NCI-H2171 treated with DMSO at 0.1 percent for 48 hours (cell line): ENCODE measurements around the gene TTC27.

Experiments used
- DNase-seq: peaks from one replicate; lab custom pipeline; 2025; lab: John Stamatoyannopoulos, UW

The TTC27 gene

DNA sequence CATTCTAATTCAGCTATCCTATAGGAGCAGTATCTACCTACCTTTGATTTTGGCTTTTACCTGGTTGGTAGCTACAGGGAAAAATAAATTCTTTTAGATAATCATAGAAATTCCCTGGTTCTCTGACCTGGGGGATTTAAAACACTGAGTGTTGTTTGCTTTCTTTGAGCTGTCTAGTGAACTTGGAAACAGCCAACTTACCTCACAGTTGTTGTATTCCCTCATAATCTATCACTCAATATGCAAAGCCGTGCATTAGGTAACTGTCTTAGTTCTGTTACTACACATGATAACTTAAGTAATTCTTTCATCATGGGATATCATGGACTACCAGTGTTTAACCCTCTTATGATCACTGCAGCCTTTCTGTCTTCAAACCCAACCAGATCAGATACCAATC lies 127.8 kb downstream of the TTC27 start:
- no peak for DNase-seq

DNA sequence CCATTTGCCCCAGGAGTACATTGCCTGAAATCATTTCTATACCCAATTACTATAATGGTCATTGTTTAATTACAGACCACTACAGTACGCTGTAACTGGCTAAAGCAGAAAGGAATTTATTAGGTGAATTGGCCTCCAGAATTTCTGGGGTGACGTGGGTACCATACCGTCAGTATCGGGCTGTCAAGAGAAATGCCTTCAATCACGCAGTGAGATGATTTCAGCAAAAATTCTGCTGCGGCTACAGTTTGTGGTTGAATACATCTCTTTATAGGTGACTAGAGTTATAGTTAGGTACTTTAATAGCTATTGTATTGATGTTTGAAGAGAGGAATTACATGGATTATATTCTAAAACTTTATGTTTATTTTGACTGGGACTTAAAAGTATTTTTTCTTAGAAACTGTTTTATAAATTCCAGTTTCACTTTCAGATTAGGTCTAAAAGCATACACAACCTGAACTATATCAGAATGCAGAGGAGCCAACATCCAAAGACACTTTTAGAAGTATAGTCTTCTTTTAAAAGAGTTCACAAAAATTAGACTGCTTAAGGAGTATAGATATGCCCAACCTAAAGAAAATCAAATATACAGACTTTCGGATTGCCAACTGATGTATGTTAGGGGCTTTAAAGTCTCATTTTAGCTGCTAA lies 128.4 kb downstream of the TTC27 start:
- no peak for DNase-seq

DNA sequence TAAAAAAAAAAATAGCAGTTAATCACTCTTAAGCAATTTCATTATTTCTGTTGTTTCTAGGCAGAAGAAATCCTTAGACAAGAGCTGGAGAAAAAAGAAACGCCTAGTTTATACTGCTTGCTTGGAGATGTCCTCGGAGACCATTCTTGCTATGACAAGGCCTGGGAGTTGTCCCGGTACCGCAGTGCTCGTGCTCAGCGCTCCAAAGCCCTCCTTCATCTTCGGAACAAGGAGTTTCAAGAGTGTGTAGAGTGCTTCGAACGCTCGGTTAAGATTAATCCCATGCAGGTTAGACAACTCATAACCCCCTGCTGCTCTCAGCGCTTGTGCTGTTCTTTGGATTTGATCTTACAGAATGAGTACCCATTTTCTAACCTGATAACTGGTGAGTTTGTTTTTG lies 130.4 kb downstream of the TTC27 start:
- no peak for DNase-seq

DNA sequence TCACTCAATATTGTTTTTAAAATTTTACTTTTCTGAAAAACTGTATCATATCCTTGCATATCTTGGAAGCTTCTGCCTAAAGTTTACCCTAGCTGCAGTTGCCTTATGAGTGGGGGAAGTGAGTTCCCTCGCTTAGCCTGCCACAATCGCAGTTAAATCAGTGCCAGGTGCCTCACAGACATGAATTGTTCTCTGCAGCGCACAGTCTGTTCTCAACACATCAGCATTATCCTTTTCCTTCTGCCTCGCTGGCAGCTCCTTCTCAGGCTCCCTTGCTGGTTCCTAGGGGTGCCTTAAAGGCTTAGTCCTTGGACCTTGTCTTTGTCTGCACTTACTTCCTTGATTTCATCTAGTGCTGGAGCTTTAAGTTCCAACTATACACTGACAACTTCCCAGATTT lies 132.8 kb downstream of the TTC27 start:
- no peak for DNase-seq

DNA sequence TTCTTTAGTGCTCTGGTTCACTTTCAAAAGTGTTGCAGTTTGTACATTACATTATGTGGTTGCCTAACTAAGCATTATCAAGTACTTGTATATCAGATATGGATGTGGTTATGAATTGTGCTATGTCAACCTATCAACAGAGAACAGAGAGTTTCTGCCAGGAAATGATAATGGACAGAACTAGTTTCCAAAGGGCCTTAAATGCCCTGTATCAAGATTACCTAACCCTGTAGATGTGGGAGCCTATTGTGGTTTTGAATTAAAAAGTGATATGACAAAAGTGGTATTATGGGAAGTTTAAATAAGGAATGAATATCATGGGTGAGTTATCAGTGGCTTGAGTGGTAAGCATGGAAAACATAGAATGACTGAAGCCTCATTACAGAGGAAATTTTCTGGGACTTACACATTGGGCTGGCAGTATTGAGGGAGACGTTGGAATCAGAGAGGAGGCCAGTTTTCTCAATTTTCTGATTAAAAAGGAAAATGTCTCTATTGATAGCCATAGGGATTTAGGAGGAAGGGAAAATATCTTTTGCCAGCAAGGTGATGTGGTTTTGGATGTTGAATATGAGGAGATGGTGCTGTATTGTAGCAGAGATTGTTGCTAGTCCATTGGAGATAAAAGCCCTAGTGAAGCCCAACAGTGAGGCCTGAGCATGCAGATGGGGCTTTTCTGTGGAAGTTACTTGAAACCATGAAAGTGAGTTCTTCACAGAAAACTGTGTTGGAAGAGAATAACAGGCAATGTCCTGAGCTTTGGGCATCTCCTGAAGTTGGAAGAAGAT lies 140.7 kb downstream of the TTC27 start:
- DNase-seq, result no peak

DNA sequence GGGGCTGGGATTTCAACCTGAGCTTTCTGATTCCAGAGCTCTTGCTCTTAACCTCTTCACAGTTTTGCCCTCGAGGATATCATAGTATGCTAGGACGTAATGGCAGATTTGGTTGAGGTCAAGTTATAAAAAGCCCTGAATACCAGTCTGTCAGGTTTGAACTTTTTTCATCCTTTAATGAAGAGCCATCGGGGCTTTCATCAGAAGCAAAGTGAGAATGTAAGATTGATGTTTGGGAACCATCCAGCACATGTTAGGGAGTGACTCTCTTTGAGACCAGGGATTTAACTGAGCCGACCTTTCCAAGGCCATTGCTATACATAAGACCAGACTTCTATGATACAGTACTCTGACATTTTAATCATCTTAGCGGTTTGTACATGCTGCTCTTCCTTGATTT lies 142.5 kb downstream of the TTC27 start:
- DNase-seq, result no peak

DNA sequence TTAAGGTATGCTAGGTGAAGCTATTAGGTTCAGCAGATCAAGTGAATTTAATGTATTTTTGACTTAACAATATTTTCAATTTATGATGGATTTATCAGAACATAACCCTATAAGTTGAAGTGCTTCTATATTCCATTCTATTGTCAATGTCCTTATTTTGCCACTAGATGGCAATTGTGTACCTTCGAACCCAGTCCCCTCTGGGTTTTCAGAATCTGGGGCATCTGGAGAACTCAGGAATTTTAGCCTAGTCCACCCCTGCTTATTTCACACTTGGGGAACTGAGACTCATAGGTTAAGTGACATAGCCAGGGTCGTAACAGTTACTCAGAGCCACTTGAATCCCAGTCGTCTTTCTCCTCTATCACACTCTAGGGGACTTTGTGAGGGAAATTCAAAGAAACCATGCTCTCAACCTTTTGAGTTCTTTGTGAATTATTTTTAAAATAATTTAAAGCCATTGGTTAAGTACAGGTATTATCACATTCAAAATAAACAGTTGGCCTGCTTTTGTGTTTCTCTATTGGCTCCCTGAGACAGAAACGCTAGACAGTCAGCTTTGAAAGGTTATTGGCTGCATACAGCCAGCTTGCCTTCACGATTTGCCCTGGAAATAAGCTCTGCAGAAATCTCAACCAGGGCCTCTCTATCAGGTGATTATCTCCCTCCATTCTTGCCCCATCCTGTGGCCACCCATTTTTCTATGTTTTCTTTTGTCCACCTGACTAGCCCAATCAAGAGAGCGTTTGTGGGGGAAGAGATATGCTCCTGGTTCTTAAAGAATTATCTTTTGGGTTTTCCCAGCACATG lies 145.0 kb downstream of the TTC27 start:
- DNase-seq, result peak; percentile 67

DNA sequence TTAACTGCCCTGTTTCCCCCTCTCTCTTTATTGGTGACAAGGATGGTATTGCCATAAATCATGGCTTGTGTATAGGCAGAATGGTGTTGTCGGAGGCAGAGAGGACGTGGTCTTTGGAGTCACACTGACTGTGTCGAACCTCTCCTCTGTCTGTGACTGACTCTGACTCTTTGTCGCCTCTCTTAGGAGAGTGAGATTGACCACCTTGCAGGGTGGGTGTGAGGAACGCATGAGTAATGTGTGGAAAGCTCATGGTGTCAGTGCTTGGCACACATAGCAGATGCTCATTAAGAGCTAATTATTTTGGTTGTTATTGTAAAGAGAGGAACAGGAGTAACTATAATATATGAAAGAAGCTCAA lies 145.6 kb downstream of the TTC27 start:
- peak; percentile 3 for DNase-seq

DNA sequence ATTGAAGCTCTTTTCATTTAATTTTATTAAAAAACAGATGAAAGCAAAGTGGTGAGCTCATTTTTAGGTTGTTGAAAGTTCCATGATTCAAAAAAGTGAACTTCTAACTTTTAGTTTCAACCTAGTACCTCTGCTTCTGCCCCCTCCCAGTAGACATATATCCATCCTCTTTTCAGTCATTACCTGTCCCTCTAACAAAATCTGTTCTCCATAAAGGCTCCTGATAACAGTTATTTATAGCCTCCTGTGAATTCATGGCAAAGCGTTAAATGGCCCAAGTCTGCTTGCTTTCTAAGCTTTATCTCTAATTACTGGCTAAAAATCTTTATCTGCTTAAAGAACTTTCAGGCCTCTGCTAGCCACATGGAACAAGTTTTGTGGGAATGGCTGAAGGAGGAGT lies 148.1 kb downstream of the TTC27 start:
- DNase-seq, result no peak

DNA sequence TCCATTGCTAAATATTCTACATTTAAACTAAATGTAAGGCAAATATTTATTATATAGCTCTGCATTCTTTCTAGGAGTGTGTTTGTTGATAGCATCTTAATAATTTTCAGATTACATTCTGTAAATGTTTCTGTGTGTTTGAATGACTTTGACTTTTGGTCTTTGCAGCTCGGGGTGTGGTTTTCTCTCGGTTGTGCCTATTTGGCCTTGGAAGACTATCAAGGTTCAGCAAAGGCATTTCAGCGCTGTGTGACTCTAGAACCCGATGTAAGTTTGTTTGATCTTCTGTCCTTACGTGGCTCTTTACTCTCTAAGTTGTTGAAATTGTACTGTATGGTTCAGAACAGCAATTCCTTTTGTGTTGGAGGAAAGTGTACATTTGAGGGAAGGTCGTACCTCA lies 149.9 kb downstream of the TTC27 start:
- no peak for DNase-seq

DNA sequence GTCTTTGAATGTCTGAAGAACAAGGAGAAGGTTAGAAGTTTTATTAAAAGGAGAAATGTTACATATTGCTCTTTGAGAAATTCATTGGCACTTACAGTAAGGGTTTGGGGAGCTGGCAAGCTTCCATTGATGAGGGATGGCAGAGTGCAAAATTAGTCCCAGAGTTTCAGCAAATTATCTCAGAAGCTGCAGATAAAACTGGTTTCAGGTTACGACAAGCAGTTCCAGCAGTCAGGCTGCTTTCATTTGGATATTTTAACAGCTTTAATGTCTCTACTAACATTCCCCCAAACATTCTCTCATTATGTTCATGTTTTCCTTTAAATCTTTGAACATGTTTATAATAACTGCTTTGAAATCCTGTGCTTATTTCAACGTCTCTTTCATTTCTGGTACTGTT lies 153.1 kb downstream of the TTC27 start:
- peak; percentile 23 for DNase-seq

DNA sequence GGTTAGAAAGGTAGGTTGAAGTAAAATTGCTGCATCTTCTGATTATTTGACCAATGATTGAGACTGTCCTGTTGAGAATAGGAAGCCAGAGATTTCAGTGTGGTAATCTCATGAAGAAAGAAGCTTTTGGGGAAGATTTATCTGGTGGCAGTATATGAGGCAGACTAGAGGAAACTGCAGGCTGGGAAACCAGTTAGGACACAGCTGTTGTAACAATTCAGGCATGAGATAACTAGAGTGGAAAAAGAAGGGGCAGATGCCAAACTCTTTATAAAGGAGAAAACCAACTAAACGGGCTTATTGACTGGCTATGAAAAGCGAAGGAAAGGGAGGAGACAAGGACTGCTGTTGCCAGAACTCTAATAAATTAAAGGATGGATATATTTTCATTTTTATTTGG lies 155.6 kb downstream of the TTC27 start:
- peak; percentile 79 for DNase-seq

DNA sequence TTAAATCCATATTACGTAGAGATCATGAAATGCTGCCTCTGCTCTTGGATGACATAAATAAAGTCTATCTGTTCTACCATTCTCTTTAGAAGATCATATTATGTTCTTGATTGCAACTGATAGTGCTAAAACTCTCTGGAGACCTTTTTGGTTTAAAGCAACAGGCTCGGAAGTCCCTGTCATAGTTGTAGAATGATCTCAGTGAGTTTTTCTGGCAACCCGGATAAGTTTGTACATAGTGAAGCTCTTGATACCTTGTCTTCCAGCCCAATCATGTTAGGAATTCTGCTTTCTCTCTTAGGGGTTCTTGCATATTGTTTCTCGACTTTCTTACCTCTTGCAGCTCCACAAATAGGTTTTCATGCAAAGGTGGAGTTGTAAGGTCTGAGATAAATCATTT lies 156.1 kb downstream of the TTC27 start:
- no peak for DNase-seq

DNA sequence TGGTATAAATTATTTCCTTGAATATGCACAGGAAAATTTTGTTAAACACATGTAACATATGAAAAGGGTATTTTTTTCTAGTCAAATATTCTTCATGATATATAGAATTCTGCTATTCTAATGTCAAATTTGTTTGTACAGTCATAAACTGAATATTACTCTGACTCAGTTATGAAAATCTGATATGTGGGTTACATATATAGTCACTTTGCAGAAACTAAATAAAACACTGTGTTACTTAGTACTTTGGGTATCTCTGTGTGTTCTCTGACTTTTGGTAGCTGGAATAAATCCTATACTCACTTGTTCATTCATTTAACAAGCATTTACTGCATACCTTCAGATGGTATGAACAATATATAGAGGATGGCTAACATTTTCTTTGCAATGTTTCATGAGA lies 159.4 kb downstream of the TTC27 start:
- no peak for DNase-seq

DNA sequence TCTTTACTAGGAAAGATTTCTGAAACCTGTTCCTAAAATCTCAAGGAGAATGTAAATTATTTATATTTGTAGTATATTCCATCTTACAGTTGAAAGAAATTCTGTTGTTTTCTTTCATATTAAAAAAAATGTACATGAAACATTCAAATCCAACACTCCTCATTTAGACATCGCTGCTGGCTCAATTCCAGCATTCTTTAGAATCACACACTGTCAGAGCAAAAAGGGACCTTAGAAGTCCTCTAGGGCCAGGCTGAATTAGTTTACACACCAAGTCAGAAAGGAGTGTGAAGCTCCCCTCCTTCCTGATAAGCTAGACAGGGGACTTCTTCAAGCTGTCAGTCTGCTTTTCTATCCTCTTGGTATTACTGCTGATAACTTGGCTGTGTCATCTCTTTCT lies 160.3 kb downstream of the TTC27 start:
- no peak for DNase-seq

DNA sequence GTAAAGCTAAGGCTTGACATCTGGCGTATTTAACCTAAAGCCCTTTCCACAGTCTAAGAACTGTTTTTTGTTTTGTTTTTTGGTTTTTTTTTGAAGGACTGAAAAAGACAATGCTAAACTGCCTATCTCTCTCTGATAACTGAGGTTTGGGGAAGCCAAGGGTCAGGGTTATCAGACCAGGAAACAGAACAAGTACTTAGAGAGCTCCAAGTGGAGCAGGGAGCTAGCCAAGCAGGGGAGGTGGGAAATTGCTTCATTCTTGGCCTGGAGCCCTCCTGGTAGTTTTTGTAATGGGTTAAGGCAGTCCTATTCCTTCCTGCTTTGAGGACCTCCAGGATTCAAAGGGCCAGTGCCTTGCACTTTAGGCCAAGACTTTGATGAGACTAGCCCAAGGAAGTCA lies 164.6 kb downstream of the TTC27 start:
- no peak for DNase-seq

DNA sequence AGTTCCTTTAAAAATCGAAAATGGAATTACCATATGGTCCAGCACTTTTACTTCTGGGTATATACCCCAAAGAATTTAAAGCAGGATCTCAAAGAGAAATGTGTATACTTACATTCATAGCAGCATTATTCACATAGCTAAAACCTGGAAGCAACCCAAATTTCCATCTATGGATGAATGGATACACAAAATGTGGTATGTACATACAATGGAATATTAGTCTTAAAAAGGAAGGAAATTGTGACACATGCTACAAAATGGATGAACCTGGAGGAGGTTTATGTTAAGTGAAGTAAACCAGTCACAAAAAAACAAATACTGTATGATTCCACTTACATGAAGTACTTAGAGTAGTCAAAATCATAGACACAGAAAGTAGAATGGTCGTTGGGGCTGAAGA lies 171.0 kb downstream of the TTC27 start:
- no peak for DNase-seq

DNA sequence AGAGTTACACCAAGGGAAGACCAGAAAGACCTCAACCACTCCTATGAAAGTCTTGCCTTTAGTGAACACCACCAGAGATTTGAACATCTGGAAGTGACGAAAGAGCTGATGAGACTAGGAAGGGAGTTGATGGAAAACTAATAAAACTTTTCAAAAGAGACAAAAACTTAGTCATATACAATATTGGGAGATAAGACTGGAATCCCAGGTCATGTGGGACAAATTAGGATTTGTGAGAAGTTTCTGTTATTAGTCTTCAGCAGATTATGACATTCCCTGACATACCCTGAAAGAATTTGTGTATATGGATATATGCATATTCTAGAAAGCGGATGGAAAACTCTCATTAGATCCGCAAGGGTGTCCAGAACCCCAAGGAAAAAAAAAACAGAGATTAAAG lies 173.9 kb downstream of the TTC27 start:
- no peak for DNase-seq

DNA sequence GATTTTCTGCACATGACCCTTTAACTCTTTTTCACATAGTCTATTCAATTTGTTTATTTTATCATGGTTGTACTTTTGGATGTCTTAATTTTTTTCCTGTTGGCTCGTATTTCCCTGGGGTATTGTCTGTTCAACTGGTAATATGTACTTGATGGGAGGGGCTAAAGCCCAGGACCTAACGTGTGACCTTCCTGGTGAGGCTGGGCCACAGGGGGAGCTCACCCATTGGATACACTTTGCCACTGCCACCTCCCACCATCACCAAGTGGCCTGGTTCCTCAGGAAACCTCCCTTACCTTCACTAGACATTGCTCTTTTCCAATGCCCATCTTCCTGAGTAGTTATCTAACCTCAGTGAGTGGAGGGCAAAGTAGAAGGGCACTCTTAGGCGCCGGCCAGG lies 175.0 kb downstream of the TTC27 start:
- no peak for DNase-seq

DNA sequence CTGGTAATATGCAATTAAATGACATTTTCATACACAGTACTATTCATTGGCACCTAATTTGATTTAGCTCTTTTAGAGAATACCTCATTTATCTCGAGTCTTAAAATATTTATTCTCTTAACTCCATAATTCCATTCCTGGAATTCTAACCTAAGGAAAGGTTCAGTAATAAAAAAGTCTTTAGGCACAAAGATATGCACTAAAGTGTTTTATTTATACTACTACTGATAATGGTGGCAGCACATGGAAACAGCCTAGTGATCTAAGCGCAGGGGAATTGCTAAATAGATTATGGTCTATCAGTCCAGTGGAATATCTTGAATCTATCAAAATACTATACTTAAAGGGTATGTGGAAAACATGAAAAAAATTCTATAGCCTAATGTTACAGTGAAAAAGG lies 176.4 kb downstream of the TTC27 start:
- DNase-seq, result no peak

DNA sequence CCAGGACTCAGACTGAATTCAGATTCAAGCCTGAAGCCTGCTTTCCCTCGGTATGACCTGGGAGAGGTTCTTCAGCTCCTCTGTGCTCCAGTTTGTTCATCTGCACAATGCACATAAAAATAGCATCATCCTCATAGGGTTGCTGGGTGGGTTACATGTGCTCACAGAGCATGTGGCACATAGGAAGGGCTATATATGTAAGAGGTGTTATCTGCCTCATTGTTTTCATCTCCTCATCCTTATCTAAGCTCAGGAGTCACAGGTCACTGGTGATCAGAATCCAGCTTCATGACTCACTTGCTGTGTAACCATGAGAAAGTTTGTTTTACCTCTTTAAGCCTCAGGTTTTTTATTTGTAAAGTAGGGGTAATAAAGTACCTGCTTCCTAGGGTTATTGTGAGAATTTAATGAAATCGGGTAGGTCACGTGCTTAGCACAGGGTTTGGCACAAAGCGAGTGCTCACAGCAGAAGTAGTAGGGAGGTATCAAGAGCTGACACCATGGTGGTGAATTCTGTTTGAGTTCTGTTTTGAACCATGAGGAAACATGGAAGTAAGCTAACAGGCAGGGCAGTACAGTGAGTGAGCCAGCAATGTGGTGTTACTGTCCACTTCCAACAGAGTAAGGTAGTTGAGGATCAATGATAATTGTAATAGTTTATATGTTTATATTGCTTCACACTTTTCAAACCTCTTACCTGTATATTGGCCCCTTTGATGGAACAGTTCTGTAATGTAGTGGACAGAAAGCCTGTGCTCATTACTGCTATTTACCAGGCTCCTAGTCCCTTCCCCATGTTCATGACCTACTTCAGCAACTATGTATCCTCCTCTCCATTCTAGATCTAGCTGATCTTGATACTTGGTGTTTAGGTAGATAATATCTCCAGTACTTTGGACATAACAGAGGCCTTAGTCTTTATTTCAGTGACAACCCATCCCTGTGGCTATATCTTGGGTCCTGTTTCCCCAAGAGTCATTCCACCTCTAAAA lies 177.6 kb downstream of the TTC27 start:
- DNase-seq, result no peak

DNA sequence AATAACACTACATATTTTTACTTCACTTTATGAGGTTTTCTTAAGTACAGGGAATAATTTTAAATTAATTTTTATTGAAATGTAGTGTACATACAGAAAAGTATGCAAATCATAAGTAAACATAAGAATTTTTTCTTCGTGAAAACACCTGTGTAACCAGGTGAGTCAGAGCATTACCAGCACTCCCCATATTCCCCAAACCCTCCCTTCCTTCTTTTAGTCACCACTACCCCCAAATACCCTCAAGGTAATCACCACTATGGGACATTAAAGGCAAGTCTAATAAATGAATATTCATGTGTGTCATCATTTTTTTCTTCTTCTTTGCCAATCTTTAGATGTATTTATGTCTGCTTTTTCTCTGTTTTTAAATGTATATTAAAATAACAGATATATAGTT lies 179.0 kb downstream of the TTC27 start:
- DNase-seq, result no peak
